GM19324 (cell line): Measurements from ENCODE around the gene ELOF1.
"Not testable (repeated sequence)": the region's sequence is repeated elsewhere in the genome, so short reads cannot be mapped to it uniquely, and the experiment has no call there.

Experiments
- ATAC-seq: cut with Tn5 transposase; IDR thresholded peaks from one replicate; pipeline ENCODE4 v1.9.1; 2021; ENCODE audit warnings: mild to moderate bottlenecking, moderate library complexity; ENCODE audit not compliant: unreplicated experiment, low FRiP score

The ELOF1 gene

DNA sequence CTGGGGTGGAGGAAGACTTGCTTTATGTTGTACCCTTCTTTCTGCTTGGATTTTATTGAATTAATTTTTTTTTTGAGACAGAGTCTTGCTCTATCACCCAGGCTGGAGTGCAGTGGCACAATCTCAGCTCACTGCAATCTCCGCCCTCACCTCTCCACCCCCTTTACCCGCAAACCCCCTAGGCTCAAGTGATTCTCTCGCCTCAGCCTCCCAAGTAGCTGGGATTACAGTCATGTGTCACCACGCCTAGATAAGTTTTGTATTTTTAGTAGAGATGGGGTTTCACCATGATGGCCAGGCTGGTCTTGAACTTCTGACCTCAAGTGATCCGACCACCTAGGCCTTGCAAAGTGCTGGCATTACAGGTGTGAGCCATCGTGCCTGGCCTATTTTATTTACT, 14.3 kb upstream of the ELOF1 start:
- ATAC-seq: not testable (repeated sequence)

DNA sequence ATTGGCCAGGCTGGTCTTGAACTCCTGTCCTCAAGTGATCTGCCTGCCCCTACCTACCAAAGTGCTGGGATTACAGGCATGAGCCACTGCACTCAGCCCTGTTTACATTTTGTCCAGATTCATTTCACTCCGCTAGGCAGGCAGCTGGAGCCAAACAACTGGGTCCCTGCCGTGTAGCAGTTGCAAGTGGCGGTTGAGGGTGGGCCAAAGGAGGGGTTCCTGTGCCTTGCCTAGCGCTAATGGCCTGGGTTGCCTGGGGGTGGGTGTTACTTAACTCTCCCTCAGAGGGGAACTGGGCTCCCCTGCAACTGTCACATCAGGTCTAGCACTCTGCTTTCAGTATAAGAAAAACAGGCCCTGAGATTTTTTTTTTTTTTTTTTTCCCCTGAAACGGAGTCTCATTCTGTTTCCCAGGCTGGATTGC, 11.0 kb upstream of the ELOF1 start:
- ATAC-seq: no peak

DNA sequence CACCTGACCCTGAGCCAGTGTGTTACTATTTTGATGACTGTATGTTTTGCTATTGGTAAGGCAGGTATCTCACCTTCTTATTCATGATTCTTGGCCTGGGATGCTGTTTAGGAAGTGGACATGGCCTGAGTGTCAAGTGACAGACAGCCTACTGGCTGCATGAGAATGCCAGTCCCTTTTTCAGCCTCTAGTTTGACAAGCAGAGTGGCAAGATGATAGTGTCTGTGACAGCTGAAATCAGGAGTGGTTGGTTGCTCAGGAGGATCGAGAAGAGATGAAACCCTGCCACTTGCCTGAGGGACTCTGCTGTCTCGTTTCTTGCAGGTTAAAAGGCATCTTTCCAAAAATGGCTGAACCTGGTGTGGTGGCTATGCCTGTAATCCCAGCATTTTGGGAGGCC, 7.1 kb upstream of the ELOF1 start:
- no peak for ATAC-seq

DNA sequence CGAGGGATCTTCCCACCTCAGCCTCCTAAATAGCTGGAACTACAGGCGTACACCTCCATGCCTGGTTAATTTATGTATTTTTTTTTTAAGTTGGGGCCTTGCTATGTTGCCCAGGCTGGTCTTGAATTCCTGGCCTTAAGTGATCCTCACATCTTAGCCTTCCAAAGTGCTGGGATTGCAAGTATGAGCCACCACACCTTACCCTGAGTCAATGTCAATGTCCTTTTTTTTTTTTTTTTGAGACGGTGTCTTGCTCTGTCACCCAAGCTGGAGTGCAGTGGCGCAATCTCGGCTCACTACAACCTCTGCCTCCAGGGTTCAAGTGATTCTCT, 6.6 kb upstream of the ELOF1 start:
- ATAC-seq: not testable (repeated sequence)

DNA sequence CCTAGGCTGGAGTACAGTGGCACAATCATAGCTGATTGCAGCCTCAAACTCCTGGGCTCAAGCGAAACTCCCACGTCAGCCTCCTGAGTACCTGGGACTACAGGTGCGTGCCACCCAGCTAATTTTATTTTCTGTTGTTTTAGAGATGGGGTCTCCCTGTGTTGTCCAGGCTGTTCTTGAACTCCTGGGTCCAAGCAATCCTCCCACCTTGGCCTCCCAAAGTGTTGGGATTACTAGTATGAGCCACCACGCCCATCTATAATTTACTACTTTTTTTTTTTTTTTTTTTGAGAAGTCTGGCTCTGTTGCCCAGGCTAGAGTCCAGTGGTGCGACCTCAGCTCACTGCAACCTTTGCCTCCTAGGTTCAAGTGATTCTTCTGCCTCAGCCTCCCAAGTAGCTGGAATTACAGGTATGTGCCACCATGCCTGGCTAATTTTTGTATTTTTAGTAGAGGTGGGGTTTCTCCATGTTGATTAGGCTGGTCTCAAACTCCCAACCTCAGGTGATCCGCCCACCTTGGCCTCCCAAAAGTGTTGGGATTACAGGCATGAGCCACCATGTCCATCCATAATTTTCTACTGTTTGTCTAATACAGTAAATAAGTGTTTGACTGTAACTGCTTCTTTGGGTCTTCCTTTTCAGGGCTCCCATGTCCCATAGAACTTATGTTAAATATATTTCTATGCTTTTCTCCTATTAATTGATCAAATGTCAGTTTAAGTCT, 5.2 kb upstream of the ELOF1 start:
- ATAC-seq: not testable (repeated sequence)

DNA sequence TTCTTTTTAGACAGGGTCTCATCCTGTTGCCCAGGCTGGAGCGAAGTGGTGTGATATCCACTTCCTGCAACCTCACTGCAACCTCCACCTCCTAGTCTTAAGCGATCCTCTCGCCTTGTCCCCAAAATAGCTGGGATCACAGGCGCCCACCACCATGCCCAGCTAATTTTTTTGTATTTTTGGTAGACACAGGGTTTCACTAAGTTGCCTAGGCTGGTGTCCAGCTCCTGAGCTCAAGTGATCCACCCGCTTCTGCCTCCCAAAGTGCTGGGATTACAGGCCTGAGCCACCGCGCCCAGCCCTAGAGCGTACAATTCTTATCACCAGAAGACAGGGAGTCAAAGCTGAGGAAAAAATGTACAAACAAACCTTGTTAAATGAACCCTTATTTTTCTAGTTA, 4.5 kb upstream of the ELOF1 start:
- ATAC-seq: no peak

DNA sequence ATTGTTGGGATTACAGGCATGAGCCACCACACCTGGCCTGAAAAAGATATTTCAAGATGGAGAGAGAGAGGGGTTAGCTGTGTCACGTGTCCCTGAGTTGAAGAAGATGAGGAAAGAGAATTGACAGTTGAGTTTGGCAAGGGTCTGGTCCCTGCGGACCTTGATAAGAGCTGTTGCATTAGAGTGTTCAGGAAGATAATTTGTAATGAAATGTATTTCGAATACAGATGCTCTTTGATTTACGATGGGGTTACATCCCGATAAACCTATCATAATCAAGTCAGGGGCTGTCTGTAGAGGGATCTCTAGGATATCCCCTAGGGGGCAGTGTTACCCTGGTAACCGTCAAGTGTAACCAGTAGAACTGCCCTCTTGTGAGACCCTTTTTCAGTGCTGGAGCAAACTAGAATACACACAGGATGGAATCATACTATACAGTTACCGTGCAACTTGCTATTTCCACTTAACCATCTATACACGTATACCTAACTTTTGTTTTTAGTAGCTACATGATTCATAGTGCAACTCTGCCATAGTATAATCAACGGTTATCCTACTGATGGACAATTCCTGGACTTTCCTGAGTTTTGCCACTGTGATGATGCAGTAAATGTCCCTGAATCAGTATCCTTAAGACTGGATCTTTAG, 1.5 kb upstream of the ELOF1 start:
- no peak for ATAC-seq

DNA sequence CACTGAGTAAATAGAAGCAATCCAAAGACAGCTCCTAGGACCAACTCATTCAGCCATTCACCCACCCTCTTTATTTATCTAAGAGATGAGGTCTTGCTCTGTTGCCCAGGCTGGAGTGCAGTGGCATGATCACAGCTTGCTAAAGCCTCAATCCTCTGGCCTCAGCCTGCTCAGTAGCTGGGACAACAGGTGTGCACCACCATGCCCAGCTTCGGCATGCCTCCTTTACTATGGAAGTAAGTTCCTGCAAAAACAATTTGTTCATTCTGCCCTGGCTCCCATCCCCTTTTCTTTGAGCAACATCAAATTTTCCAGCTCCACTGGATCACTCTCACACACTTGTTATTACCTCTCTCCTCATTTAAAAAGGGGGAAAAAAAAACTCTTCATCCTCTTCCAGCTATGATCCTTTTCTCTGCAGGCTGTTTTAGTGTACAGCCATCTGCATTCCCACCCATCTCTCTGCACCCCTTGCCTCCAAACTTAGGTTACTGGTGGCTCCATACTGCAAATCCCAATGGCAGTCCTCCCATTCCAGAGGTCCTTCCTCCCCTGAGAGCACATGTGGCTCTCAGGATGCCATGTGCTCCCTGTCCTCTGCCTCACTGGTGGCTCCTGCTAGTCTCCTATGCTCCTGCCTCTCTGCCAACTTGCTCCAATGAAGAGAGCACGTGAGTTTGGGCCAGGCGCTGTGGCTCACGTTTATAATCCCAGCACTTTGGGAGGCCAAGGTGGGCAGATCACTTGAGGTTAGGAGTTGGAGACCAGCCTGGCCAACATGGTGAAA, 2.2 kb downstream of the ELOF1 start:
- ATAC-seq: no peak

DNA sequence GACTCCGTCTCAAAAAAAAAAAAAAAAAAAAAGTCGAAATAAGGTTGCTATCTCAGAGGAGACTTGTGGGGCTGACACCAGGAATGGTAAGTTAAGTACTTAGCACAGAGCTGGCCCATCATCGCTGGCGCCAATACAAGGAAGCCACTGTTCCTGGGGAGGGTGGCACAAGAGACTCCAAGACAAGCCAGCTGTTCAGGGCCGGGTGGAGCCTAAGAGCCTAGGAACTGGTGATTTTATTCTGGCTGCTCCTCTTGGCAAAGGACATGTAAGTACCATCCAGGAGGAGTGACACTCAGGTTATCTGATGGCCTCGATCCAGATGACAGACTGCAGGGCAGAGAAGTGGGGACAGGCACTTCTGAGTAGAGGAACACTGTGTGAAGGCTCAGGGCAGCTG, 3.8 kb downstream of the ELOF1 start:
- no peak for ATAC-seq

DNA sequence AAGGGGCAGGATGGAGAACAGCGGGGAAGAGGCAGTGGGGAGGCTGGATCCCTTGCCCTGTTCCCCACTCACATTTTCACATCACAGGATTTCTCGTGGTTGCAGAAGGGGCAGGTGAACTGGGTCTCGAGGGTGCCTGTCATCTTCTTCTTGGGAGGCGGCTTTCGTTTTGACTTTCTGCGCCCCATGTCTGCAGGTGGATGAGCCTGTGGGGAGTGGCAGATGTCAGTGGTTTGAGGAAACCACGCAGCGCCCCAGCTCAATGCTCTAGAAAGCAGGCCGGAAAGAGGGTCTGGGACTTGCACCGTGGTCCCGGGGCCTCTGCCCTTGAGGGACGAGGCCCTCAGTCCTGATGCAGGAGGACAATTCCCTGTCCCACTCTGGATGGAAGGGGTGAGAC, 4.9 kb downstream of the ELOF1 start:
- ATAC-seq: no peak

DNA sequence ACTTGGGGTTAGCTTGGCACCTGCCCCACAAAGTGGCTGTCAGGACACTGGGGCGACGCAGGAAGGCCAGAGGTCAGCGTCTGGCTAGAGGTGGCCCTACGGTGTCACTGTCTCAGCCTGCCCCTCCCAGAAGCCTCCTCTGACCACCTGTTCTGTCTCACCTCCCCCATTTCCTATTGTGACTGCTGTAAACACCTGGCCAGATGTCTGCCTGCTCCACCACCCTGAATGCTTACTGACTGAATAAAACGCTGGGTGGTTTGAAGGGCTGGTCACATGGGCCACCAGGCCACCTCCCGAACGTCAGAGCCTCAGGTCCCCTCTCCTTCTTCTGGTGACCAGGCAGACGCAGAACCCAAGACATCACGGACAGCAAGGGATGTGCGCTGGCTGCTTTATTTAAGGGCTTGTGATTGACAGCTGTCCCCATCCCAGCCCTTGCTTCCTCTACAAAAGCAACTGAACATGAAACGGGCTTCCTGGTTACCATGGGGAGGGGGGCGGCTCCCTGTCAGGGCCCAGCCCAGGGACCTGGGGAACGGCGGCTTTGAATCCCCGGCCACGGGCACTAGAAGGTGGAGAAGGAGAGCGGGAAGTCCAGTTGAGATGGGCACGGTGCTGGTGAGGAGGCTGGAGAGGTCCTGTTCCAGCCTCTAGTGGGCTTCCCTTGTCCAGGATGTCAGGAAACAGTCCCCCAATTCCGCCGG, 6.2 kb downstream of the ELOF1 start:
- no peak for ATAC-seq

DNA sequence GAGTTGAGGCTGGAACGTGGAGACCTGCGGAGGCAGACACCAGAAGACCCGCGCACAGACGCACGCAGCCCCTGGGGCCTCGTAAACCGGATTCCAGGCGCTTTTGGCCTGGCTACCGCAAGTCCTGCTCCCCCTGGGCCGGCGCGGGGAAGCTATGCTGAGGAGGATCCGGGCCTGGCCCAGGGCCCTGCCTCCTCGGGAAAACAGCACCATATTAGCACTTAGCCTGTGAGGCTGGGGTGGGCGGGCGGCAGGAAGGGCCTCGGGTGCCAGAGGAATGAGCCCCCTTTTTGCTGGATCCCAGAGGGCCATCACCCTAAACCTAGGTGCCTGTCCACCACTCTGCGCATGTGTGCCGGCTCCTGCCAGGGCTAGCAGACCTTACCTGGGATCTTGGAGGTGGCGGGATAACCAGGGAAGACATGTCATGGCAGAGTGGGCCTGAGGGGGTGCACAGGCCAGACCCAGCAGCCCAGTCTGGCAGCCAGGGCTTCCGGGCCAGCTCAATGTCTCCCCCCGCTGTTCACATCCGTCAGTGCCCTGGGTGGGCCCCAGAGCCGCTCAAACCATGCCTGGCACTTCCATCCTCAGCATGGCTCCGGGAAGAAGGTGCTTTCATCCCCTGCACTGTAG, 7.3 kb downstream of the ELOF1 start:
- ATAC-seq: no peak

DNA sequence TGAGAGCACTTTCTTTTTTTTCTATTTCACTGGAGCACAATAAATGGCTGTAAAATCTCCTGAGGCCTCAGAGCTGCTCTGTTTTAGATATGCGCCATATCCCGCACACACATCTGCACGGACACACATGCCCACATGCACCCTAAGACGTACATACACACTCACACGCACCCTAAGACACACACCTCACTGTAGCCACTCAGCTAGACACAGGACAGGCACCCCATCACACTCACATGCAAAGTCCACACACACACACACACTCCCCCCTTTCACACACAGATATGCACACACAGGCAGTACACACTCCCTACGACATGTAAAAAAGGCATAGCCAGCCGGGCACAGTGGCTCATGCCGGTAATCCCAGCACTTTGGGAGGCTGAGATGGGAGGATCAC, 8.8 kb downstream of the ELOF1 start:
- no peak for ATAC-seq

DNA sequence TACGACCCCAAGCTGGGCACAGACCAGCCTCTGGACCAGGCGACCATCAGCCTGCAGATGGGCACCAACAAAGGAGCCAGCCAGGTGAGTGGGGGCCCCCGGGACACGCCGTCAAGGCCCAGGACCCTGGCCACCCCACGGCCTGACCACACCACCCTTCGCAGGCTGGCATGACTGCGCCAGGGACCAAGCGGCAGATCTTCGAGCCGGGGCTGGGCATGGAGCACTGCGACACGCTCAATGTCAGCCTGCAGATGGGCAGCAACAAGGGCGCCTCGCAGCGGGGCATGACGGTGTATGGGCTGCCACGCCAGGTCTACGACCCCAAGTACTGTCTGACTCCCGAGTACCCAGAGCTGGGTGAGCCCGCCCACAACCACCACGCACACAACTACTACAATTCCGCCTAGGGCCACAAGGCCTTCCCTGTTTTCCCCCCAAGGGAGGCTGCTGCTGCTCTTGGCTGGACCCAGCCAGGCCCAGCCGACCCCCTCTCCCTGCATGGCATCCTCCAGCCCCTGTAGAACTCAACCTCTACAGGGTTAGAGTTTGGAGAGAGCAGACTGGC, 9.6 kb downstream of the ELOF1 start:
- ATAC-seq: no peak

DNA sequence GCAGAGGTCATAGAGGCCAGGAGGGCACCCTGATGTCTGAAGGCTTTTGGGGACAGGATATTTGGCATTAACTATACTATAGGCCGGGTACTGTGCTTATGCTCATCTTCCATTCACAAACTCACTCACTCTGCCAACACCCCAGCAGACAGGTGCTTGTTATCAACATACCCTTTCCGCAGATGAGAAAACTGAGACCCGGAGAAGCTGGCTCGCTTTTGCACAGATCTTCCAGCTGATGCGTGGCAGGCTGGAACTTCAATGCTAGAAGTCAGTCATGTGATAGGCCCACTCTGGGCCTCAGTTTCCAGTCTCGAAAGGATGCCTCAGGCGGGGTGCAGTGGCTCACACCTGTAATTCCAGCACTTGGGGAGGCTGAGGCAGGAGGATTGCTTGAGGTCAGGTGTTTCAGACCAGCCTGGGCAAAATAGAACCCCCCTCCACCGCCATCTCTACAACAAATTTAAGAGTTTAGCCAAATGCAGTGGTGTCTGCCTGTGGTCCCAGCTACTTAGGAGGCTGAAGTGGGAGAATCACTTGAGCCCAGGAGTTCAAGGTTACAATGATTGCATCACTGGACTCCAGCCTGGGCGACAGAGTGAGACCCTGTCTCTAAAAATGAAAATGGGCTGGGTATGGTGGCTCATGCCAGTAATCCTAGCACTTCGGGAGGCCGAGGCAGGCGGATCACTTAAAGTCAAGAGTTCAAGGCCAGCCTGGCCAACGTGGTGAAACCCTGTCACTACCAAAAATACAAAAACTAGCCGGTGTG, 10.9 kb downstream of the ELOF1 start:
- ATAC-seq: no peak

DNA sequence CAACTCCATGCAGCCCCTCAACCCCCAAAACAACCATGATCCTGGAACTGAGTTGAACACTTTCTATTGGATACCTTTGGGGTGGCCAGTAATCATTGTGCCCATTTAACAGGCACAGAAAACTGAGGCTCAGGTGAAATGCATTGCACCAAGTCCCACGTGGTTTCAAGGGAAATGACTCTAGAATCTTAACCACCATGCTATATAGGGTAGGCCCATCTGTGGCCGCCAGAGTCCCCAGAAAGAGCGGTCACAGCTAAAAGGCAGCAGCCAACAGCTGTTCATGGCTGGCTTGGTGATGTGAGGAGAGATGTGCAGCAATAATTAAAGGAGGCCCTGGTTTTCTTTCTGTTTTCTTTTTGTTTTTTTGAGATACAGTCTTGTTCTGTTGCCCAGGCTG, 17.8 kb downstream of the ELOF1 start:
- ATAC-seq: no peak

DNA sequence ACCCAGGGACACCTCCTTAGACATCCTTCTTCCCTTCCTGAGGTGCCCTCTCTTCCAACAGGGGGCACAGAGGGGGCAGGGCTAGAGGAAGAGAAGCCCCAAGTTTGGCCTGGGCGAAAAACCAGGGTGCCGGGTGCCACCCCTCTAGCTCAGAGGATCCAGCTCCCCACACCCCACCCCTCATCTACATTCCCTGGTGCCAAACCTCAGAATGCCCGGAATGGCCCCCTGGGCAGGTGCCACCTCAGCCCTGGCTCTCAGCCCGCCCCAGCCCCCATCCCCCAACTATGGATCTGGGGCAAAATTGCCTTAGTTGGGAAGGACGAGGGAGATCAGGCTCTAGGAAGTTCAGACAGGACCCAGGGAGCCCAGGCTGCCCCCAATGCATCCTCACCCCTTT, 18.4 kb downstream of the ELOF1 start:
- ATAC-seq: no peak

DNA sequence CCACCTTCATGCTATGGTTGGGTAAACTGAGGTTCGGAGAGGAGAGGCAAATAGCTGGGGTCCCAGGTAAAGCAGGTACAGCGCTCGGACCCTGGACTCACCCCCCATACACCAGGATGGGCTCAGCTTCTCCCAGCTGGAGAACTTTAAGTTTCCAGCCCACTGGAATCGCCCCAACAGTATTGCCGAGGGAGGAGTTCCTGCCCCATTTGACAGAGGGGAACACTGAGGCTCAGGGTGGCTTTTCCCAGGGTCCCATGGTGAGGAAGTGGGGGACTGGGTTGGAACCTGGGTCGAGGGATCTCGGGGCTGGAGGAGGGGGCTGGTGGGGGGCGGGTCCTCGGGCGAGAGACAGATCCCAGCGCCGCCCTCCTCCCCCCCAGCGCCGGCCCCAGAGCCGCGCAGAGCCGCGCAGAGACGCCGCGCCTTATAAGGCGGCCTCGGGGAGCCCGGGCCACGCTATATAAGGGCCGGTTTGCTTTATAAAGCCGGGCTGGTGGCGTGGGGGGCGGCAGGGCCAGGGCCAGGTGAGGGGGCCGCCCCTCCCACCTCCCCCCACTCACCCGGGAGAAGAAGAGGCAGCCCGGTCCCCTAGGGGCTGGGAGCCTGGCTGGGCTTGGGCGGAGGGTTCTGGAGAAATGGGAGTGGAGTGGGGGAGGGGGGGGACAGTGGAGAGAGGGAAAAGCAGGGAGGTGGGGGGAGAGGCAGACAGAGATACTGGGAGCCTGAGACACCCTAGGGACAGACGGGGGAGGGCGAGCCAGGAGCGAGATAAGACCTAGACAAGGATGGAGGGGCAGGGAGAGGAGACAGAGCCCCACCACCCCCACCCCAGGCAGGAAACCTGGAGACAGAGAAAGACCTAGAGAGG, 19.3 kb downstream of the ELOF1 start:
- no peak for ATAC-seq
